Measurements from ENCODE around the gene SUGP2. TPM values are rescaled to one million over a fixed set of nuclear protein-coding genes. Genes with fewer than 3 reads are reported as not detected.

Gene SUGP2
- total and polyA plus RNA-seq, 9 of the 15 experiments (the other 6 are each of a cell fraction or from before 2014, with no cell fraction given), result 13.1 to 101 (median 63.1) TPM

GRCh38 chr19:18943465-18943864, 89.9 kb downstream of the SUGP2 start:
- Histone ChIP-seq H3K9me3 (replicated peaks; ENCODE audit: control insufficient read depth, insufficient read depth, low read depth, low read length) (no peaks in the 10 kb centered on the region), H3K9ac (ENCODE audit: insufficient read depth in 1 of 2, low read depth in 2 of 2, low read length in 2 of 2) (no peak overlapping the region), H3K4me1 (replicated peaks in 1 of 2; ENCODE audit: control insufficient read depth in 2 of 2, insufficient read depth in 2 of 2, low read length in 2 of 2) (peaks cover 3 to 22% of the 10 kb centered on the region in 2 experiments; a peak in 4 of 5 replicates), H3K27ac (ENCODE audit: extremely low read depth, low read depth, low read length) (no peak overlapping the region), H3K4me3 (no peak overlapping the region), H3K36me3 (ENCODE audit: control insufficient read depth, insufficient read depth, low read length) (no peaks in the 10 kb centered on the region), H3K79me2 (ENCODE audit: control insufficient read depth, insufficient read depth, low read length) (no peaks in the 10 kb centered on the region), H3K4me2 (ENCODE audit: insufficient read depth, low read length) (no peak overlapping the region), H3K27me3 (ENCODE audit: control insufficient read depth in 2 of 2, insufficient read depth in 2 of 2, low read length in 2 of 2) (peaks cover 0 to 13% of the 10 kb centered on the region in 2 experiments; a peak in 1 of 5 replicates), H4K20me1 (replicated peaks; ENCODE audit: control insufficient read depth, insufficient read depth, low read length) (peaks cover 5% of the 10 kb centered on the region), H3K9me1 (ENCODE audit: control insufficient read depth, insufficient read depth, low read length) (peaks cover 5% of the 10 kb centered on the region), H2AFZ (ENCODE audit: low read depth, low read length) (no peak overlapping the region)
- intact Hi-C loops (cut with micrococcal nuclease) (loop anchor here (5.0 kb wide), 1 partner anchor 44 kb away; no protein-coding TSS in a partner anchor), in situ Hi-C loops (cut with MboI) (no loop called here)
- ATAC-seq, result no peak
- CTCF ChIA-PET (ENCODE audit: low intra/inter-chr PET ratio), result no interaction called here
- TF ChIP-seq SMARCA5 (IDR thresholded peaks at IDR 0.05) (0 out of 2 replicates have a peak, but pooled peaks have one; percentile 42), CHD4 (IDR thresholded peaks at IDR 0.05; ENCODE audit: insufficient read depth, insufficient replicate concordance, low read depth, low read length, poor library complexity, severe bottlenecking) (peak; percentile 86), CBX1 (IDR thresholded peaks at IDR 0.05; ENCODE audit: low read depth) (peak; percentile 66; the same call in 1 of the 2 replicates), RBM25 (IDR thresholded peaks at IDR 0.05; ENCODE audit: low read depth, low read length, severe bottlenecking) (peak; percentile 86), RCOR1 (IDR thresholded peaks at IDR 0.05; ENCODE audit: borderline replicate concordance in 1 of 2, low read depth in 2 of 2, low read length in 2 of 2) (peak; percentile 20 to 40; a peak in 2 of 4 replicates), KDM1A (IDR thresholded peaks at IDR 0.05) (peak; percentile 54 to 80), NUFIP1 (IDR thresholded peaks at IDR 0.05; ENCODE audit: partially characterized antibody) (no peak), PHF20 (IDR thresholded peaks at IDR 0.05; ENCODE audit: partially characterized antibody) (no peak), PRMT5 (CRISPR knock-in tag; IDR thresholded peaks at IDR 0.05) (0 out of 2 replicates have a peak, but pooled peaks have one; percentile 16), MBD2 (IDR thresholded peaks at IDR 0.05; ENCODE audit: borderline replicate concordance, low read depth) (no peak), BCOR (IDR thresholded peaks at IDR 0.05) (peak; percentile 90), HDAC2 (IDR thresholded peaks at IDR 0.05) (peak; percentile 68; the same call in 1 of the 2 replicates), ADNP (tag; IDR thresholded peaks at IDR 0.05) (peak; percentile 83), ARNT (IDR thresholded peaks at IDR 0.05) (no peak), HOXB6 (CRISPR knock-in tag; IDR thresholded peaks at IDR 0.05; ENCODE audit: borderline replicate concordance) (no peak)
- TF ChIP-seq, protein P1, sequence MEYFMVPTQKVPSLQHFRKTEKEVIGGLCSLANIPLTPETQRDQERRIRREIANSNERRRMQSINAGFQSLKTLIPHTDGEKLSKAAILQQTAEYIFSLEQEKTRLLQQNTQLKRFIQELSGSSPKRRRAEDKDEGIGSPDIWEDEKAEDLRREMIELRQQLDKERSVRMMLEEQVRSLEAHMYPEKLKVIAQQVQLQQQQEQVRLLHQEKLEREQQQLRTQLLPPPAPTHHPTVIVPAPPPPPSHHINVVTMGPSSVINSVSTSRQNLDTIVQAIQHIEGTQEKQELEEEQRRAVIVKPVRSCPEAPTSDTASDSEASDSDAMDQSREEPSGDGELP (CRISPR knock-in tag; IDR thresholded peaks at IDR 0.05; ENCODE audit: borderline replicate concordance), result no peak
- TF ChIP-seq, protein P2, sequence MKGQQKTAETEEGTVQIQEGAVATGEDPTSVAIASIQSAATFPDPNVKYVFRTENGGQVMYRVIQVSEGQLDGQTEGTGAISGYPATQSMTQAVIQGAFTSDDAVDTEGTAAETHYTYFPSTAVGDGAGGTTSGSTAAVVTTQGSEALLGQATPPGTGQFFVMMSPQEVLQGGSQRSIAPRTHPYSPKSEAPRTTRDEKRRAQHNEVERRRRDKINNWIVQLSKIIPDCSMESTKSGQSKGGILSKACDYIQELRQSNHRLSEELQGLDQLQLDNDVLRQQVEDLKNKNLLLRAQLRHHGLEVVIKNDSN (CRISPR knock-in tag; IDR thresholded peaks at IDR 0.05), result no peak
- POLR2A ChIA-PET, result interaction anchor here (0.9 kb wide), 1 partner anchor 24 kb away, joined by 3 read pairs; the partner anchor contains the start of genes COPE and DDX49
- BruUV-seq (replicated peaks), result no TSS peak
- DNase-seq (ENCODE audit: extremely low read depth in 1 of 4, low spot score in 3 of 4), result no peak
- WGBS (ENCODE audit: insufficient coverage, low coverage, missing lambda C conversion rate), result 4% methylated on average over 4 of the region's 4 CpGs
- FAIRE-seq, result no peak

Measured in K562 (cell line).